DOHH2 (cell line): ENCODE data around the gene HAL.
A peak's percentile ranks its signal among the peaks of the same experiment; 100 is the strongest.

Source experiments
- H3F3A ChIP-seq: fragments of 200-600 bp; sonication (generic), shearing (Covaris generic); 2 replicates; pipeline ENCODE4 v1.6.0; 2016; ENCODE audit warnings: antibody characterized with exemption, mild to moderate bottlenecking; ENCODE audit not compliant: control insufficient read depth, insufficient read depth
- H3K27ac ChIP-seq: fragments of 200-600 bp; sonication (generic); 2 replicates; pipeline ENCODE4 v1.5.1; 2014; ENCODE audit warnings: low read depth, mild to moderate bottlenecking, low read length, moderate library complexity
- H3K27me3 ChIP-seq: fragments of 200-600 bp; sonication (generic); 2 replicates; pipeline ENCODE4 v1.6.1; 2014; ENCODE audit warnings: mild to moderate bottlenecking, low read length, mixed read lengths; ENCODE audit not compliant: control insufficient read depth
- H3K36me3 ChIP-seq: fragments of 200-600 bp; sonication (generic); 2 replicates; pipeline ENCODE4 v1.6.1; 2014; ENCODE audit warnings: mild to moderate bottlenecking, low read length, moderate library complexity, mixed read lengths; ENCODE audit not compliant: control insufficient read depth
- H3K4me1 ChIP-seq: fragments of 200-600 bp; sonication (generic); 2 replicates; pipeline ENCODE4 v1.6.1; 2014; ENCODE audit warnings: mild to moderate bottlenecking, low read length, mixed read lengths; ENCODE audit not compliant: control insufficient read depth
- H3K4me2 ChIP-seq: fragments of 200-600 bp; sonication (generic); 2 replicates; pipeline ENCODE4 v1.6.0; 2014; ENCODE audit warnings: mild to moderate bottlenecking, low read length, moderate library complexity
- H3K4me3 ChIP-seq: fragments of 200-600 bp; sonication (generic); 2 replicates; pipeline ENCODE4 v1.5.1; 2014; ENCODE audit warnings: mild to moderate bottlenecking, low read length, mixed read lengths
- H3K79me2 ChIP-seq: fragments of 200-600 bp; sonication (generic); 2 replicates; pipeline ENCODE4 v1.6.1; 2014; ENCODE audit warnings: mild to moderate bottlenecking, low read length, mixed read lengths; ENCODE audit not compliant: control insufficient read depth
- H3K9me2 ChIP-seq: fragments of 200-600 bp; sonication (generic); replicated peaks from 2 replicates; pipeline ENCODE4 v1.6.1; 2014; ENCODE audit warnings: mild to moderate bottlenecking, low read length, mixed read lengths; ENCODE audit not compliant: control insufficient read depth
- H3K9me3 ChIP-seq: fragments of 200-600 bp; sonication (generic); 2 replicates; pipeline ENCODE4 v1.6.1; 2014; ENCODE audit warnings: antibody characterized with exemption, low read length, mixed read lengths; ENCODE audit not compliant: control insufficient read depth, insufficient read depth
- H4K20me1 ChIP-seq: fragments of 200-600 bp; sonication (generic); 2 replicates; pipeline ENCODE4 v1.6.0; 2014; ENCODE audit warnings: low read depth, mild to moderate bottlenecking, antibody characterized with exemption, low read length, moderate library complexity; ENCODE audit not compliant: control insufficient read depth, insufficient read depth
- CTCF ChIP-seq: fragments of 200-600 bp; sonication (generic); IDR thresholded peaks from one replicate; pipeline ENCODE4 v1.5.1; 2014; ENCODE audit warnings: antibody characterized with exemption, mild to moderate bottlenecking, low read depth, low read length; ENCODE audit not compliant: poor library complexity, severe bottlenecking
- EZH2phosphoT487 ChIP-seq: fragments of 200-600 bp; sonication (generic); IDR thresholded peaks from 2 replicates; pipeline ENCODE4 v1.6.1; 2017; ENCODE audit warnings: borderline replicate concordance, mild to moderate bottlenecking, antibody characterized with exemption, low read length, moderate library complexity, mixed read lengths

The HAL gene

GRCh38 chr12:96039516-96039915 is 43.4 kb upstream of the HAL start:
- TF ChIP-seq CTCF: no peak
- TF ChIP-seq EZH2phosphoT487: no peak
- H3F3A ChIP-seq: no peaks in the 10 kb centered on the region; the same call in 1 of the 2 replicates

GRCh38 chr12:96036765-96037455 is 40.8 kb upstream of the HAL start:
- Histone ChIP-seq H3K79me2 (peaks cover 33% of the 10 kb centered on the region), H3K27me3 (no peaks in the 10 kb centered on the region), H3K9me3 (no peaks in the 10 kb centered on the region), H4K20me1 (peaks cover 4% of the 10 kb centered on the region; the same call in 1 of the 2 replicates), H3K36me3 (peaks cover 6% of the 10 kb centered on the region; the same call in 1 of the 2 replicates), H3K9me2 (no peaks in the 10 kb centered on the region; the same call in 1 of the 2 replicates), H3K27ac (0 out of 2 replicates have a peak overlapping the region, but pooled peaks have one; percentile 11), H3F3A (no peaks in the 10 kb centered on the region; the same call in 1 of the 2 replicates), H3K4me3 (peak overlapping the region; percentile 36), H3K4me2 (peak overlapping the region; percentile 52), H3K4me1 (peaks cover 49% of the 10 kb centered on the region)
- TF ChIP-seq CTCF: no peak
- TF ChIP-seq EZH2phosphoT487: no peak

More at GRCh38 chr12:96039516-96039915, 43.4 kb upstream of the HAL start:
- Histone ChIP-seq H3K9me2 (no peaks in the 10 kb centered on the region; the same call in 1 of the 2 replicates), H4K20me1 (no peaks in the 10 kb centered on the region), H3K36me3 (peaks cover 3% of the 10 kb centered on the region; the same call in 1 of the 2 replicates), H3K4me3 (no peak overlapping the region), H3K79me2 (peaks cover 9% of the 10 kb centered on the region), H3K4me1 (peaks cover 34% of the 10 kb centered on the region), H3K4me2 (no peak overlapping the region), H3K9me3 (no peaks in the 10 kb centered on the region), H3K27ac (no peak overlapping the region), H3K27me3 (no peaks in the 10 kb centered on the region)

GRCh38 chr12:96035283-96036236 is 39.4 kb upstream of the HAL start, which contains the start of gene LTA4H:
Gene LTA4H (minus strand): TSS chr12:96035587. CDS start chr12:96035519, 68 bp downstream.
- no peaks in the 10 kb centered on the region for H3K27me3 ChIP-seq
- TF ChIP-seq EZH2phosphoT487: no peak
- no peak for TF ChIP-seq CTCF
- peaks cover 10% of the 10 kb centered on the region; the same call in 1 of the 2 replicates for H3K36me3 ChIP-seq
- H3F3A ChIP-seq: no peaks in the 10 kb centered on the region; the same call in 1 of the 2 replicates
- H3K9me2 ChIP-seq: no peaks in the 10 kb centered on the region; the same call in 1 of the 2 replicates
- H3K4me3 ChIP-seq: peak within 1 kb of the TSS; percentile 93
- H3K9me3 ChIP-seq: no peaks in the 10 kb centered on the region
- peaks cover 5% of the 10 kb centered on the region; the same call in 1 of the 2 replicates for H4K20me1 ChIP-seq
- H3K27ac ChIP-seq: peak within 1 kb of the TSS; percentile 41; the same call in 1 of the 2 replicates
- H3K4me1 ChIP-seq: peaks cover 48% of the 10 kb centered on the region
- peak within 1 kb of the TSS; percentile 95 for H3K4me2 ChIP-seq
- peaks cover 47% of the 10 kb centered on the region for H3K79me2 ChIP-seq
